SH-SY5Y (cell line): ENCODE measurements around the gene DNASE2.

Source experiments
- GATA2 ChIP-seq: IDR thresholded peaks from 2 replicates; pipeline ENCODE4 v1.6.1; 2011; ENCODE audit warnings: mild to moderate bottlenecking, low read depth, low read length
- GATA3 ChIP-seq: IDR thresholded peaks from 2 replicates; pipeline ENCODE4 v1.6.1; 2011; ENCODE audit warnings: low read depth, mild to moderate bottlenecking, low read length, moderate library complexity

DNA sequence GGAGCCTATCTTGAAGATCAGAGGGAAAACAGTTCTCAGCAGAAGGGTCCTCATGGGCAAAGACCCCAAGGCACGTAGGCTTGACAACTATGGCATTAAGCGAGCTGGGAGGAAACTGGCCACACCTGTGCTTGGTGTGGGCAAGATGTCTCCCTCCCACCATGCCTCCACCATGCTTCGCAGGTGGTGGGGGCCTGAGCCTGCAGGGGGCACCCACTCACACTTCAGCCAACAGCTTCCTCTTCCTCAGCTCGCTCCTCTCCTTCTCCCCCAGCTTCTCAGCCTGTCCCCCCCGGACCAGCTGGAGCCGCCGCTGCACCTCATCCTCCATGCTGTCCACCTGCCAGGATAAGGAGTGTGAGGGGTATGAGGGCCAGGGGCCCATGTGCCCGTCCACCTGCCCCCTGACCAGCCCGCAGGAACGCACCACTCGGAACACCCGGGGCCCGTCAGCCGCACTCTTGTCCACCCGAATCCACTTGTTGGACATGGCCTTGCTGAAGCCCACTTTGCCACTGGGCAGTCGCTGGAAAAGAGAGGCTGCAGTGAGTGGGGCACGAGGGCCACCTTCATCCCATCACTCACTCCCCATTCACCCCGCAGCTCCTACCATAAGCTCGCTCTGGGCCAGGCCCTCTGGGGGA lies 48.9 kb upstream of the DNASE2 start:
- TF ChIP-seq GATA3 (no peak), GATA2 (no peak)
